Heart right ventricle (tissue), 16 donors: ENCODE measurements around the gene MB21D2. TPM values are rescaled to one million over a fixed set of nuclear protein-coding genes. Genes with fewer than 3 reads are reported as not detected.
A peak's percentile ranks its signal among the peaks of the same experiment; 100 is the strongest.

Experiments used
- ATAC-seq, 8 donors: fragments of 200-7000 bp; cut with Tn5 transposase; one replicate each; pipeline ENCODE4 v1.9.1; 2020; ENCODE audit warnings: mild to moderate bottlenecking in 8 of 8, moderate library complexity in 8 of 8, moderate number of reproducible peaks in 1 of 8
- DNase-seq, 2 donors: peaks; one replicate each; pipeline ENCODE4 v3.0.0-alpha.2; 2020
- H3K27ac ChIP-seq, 10 donors: fragments of 200-600 bp; sonication (generic) in 2 of 10; one replicate each; pipeline versions ENCODE4 v1.5.0 to v1.8.0; 2020 to 2022; ENCODE audit warnings: mild to moderate bottlenecking in 3 of 10
- H3K27me3 ChIP-seq, 7 donors: fragments of 200-600 bp; one replicate each; pipeline ENCODE4 v1.8.0; 2021 to 2022; ENCODE audit warnings: mild to moderate bottlenecking in 2 of 7
- H3K36me3 ChIP-seq, 9 donors: fragments of 200-600 bp; sonication (generic) in 1 of 9; one replicate each; pipeline versions ENCODE4 v1.5.0 to v1.8.0; 2020 to 2022; ENCODE audit warnings: mild to moderate bottlenecking in 2 of 9
- H3K4me1 ChIP-seq, 9 donors: fragments of 200-600 bp; sonication (generic) in 1 of 9; one replicate each; pipeline versions ENCODE4 v1.5.0 to v1.8.0; 2020 to 2022; ENCODE audit warnings: mild to moderate bottlenecking in 4 of 9
- H3K4me3 ChIP-seq, 10 donors: fragments of 200-600 bp; sonication (generic) in 2 of 10; one replicate each; pipeline versions ENCODE4 v1.5.0 to v1.8.0; 2020 to 2022; ENCODE audit warnings: mild to moderate bottlenecking in 7 of 10, moderate library complexity in 2 of 10
- H3K9me3 ChIP-seq, 11 donors: fragments of 200-600 bp in 10 of 11; sonication (generic) in 2 of 11; one replicate each; pipeline versions ENCODE4 v1.5.0 to v1.8.0; 2013 to 2022; ENCODE audit warnings: mild to moderate bottlenecking in 2 of 11, control low read depth in 1 of 11, moderate library complexity in 1 of 11
- CTCF ChIP-seq, 9 donors: fragments of 200-600 bp; sonication (generic) in 2 of 9; IDR thresholded peaks; one replicate each; pipeline versions ENCODE4 v1.5.0 to v1.8.0; 2021 to 2022; ENCODE audit warnings: antibody characterized with exemption in 9 of 9, mild to moderate bottlenecking in 5 of 9, moderate library complexity in 1 of 9
- WGBS, 2 donors: extraction: QIAGEN DNeasy Blood & Tissue Kit; methylation state at CpG; one replicate each; pipeline ENCODE4 v1.1.7; 2013; ENCODE audit warnings: inconsistent platforms in 1 of 2; 5-methylcytosine and 5-hydroxymethylcytosine counted together
- intact Hi-C, 10 donors: fragments of 100-400 bp; cut with DNase I; formaldehyde crosslinking; loops; one replicate each; pipeline versions ENCODE4 v1.11.1 to v1.14.2; 2022
- polyA plus RNA-seq, 2 donors: library from polyadenylated mRNA; stranded (reverse); fragments of 200-250 nt; gene quantifications; one replicate each; pipeline ENCODE4 v1.2.3, GENCODE V29; 2013
- total RNA-seq, 10 donors: library from RNA; stranded (reverse); fragmentation: NEBNext Ultra II Directional in 3 of 10; extraction: Animal tissue kit (Norgen Biotek cat#: 25700) in 3 of 10; gene quantifications; one replicate each; pipeline versions ENCODE4 v1.2.1 to v1.2.4, GENCODE V29; 2021 to 2023
- donor health status: Arrhythmogenic right ventricular cardiomyopathy.
- donor health status: ischemic (EF 13 %, LVEDD 7.1; RV severe dilation, severe dysfunction).
- donor health status: healthy with polysubstance abuse.
- donor health status: DM: no; HTN: yes; CAD: no.
- donor health status: DM: no; HTN: no; CAD: no.
- donor health status: ischemic (EF 25% LVEDD 6.9; RV normal size, moderate dysfunction).
- donor health status: ischemic (EF 25% LVEDD 5.7; RV mildly dilated, moderate dysfunction).
- donor health status: healthy.
- donor health status: DM: yes; HTN: yes; CAD: no.
- donor health status: Ischemic cardiomyopathy.
- donor health status: ischemic (EF 35%, LVEDD 5.7; RV mildly dilated, moderate dysfunction).
- donor health status: nonischemic (EF 11% LVEDD 7.7; RV severe dilation, severe dysfunction).
- donor health status: DM: yes; HTN: yes; CAD: no.
- donor health status: PGD.
- donor health status: ischemic (EF 29% LVEDD 5.4; RV normal size, mild dysfunction).
- donor health status: nonischemic (EF 23%, LVEDD 6.1; RV moderate dilation, normal function).

MB21D2 gene
- total and polyA plus RNA-seq, 12 donors = 0.80 to 4.4 (median 2.8) TPM

GRCh38 chr3:192896208-192896607, 21.4 kb downstream of the MB21D2 start:
- TF ChIP-seq CTCF (IDR thresholded peaks at IDR 0.05) = no peak
- Histone ChIP-seq H3K27me3 (no peaks in the 10 kb centered on the region), H3K4me3 (no peak overlapping the region), H3K36me3 (no peaks in the 10 kb centered on the region), H3K9me3 (no peaks in the 10 kb centered on the region), H3K4me1 (peaks cover 0 to 37% (median 0%) of the 10 kb centered on the region in 9 donors), H3K27ac (no peak overlapping the region)
- 89% methylated on average over 5 of the region's 5 CpGs for WGBS, 2 donors
- no peak for ATAC-seq
- intact Hi-C loops = no loop called here
- DNase-seq = no peak

- H3K4me1 ChIP-seq = peaks cover 0 to 42% (median 8%) of the 10 kb centered on the region in 9 donors
- ATAC-seq (no peak), DNase-seq (no peak)
- H3K36me3 ChIP-seq = no peaks in the 10 kb centered on the region
- H3K4me3 ChIP-seq = no peak overlapping the region
- intact Hi-C loops = no loop called here
- no peak for TF ChIP-seq CTCF (IDR thresholded peaks at IDR 0.05)
- H3K27ac ChIP-seq = no peak overlapping the region
- no peaks in the 10 kb centered on the region for H3K9me3 ChIP-seq
- 68 to 73% methylated on average over 5 of the region's 5 CpGs for WGBS, 2 donors
- no peaks in the 10 kb centered on the region for H3K27me3 ChIP-seq
These were observed 23.0 kb downstream of the MB21D2 start for GRCh38 chr3:192894676-192895075.

GRCh38 chr3:192892981-192893700, 24.5 kb downstream of the MB21D2 start:
- TF ChIP-seq CTCF (IDR thresholded peaks at IDR 0.05) = no peak
- intact Hi-C loops = no loop called here
- peak overlapping the region in 4 of 10 donors; percentile 15 to 84 (median 27) for H3K27ac ChIP-seq
- no peaks in the 10 kb centered on the region for H3K9me3 ChIP-seq
- peaks cover 0 to 41% (median 22%) of the 10 kb centered on the region in 9 donors for H3K4me1 ChIP-seq
- peak overlapping the region in 1 of 10 donors; percentile 24 for H3K4me3 ChIP-seq
- DNase-seq (peak in 1 of 2 donors; percentile 53), ATAC-seq (peak; percentile 38 to 81 (median 74))
- 53 to 72% methylated on average over 13 of the region's 13 CpGs for WGBS, 2 donors
- H3K36me3 ChIP-seq = no peaks in the 10 kb centered on the region
- H3K27me3 ChIP-seq = no peaks in the 10 kb centered on the region

- WGBS, 2 donors = 94 to 95% methylated on average over 13 of the region's 13 CpGs
- ATAC-seq = no peak
- peaks cover 0 to 45% (median 27%) of the 10 kb centered on the region in 9 donors for H3K4me1 ChIP-seq
- no peak overlapping the region for H3K4me3 ChIP-seq
- H3K9me3 ChIP-seq = no peaks in the 10 kb centered on the region
- intact Hi-C loops = loop anchor here in 1 of 10 donors (2.0 kb wide), 1 partner anchor 26 kb away; the partner anchor contains the start of gene MB21D2
- no peaks in the 10 kb centered on the region for H3K36me3 ChIP-seq
- no peaks in the 10 kb centered on the region for H3K27me3 ChIP-seq
- peak overlapping the region in 2 of 10 donors; percentile 0 to 33 for H3K27ac ChIP-seq
- no peak for TF ChIP-seq CTCF (IDR thresholded peaks at IDR 0.05)
- DNase-seq = no peak
These were observed 27.0 kb downstream of the MB21D2 start for GRCh38 chr3:192890347-192891335.
